Esophagus squamous epithelium (tissue), 5 donors: ENCODE results near the gene ANKFN1. TPM values are rescaled to one million over a fixed set of nuclear protein-coding genes. Genes with fewer than 3 reads are reported as not detected.

Experiments
- DNase-seq: peaks from one replicate; lab custom pipeline; 2025; lab: John Stamatoyannopoulos, UW
- H3K27ac ChIP-seq, 4 donors: fragments of 200-600 bp; sonication (generic); one replicate each; pipeline ENCODE4 v1.5.1; 2016 to 2019; ENCODE audit warnings: mild to moderate bottlenecking in 1 of 4
- H3K27me3 ChIP-seq, 4 donors: fragments of 200-600 bp; sonication (generic); 1 replicate in 3 of 4; 2 replicates in 1 of 4; pipeline versions ENCODE4 v1.5.1 to v1.6.0; 2017 to 2021; ENCODE audit warnings: antibody characterized with exemption in 1 of 4
- H3K36me3 ChIP-seq, 3 donors: fragments of 200-600 bp; sonication (generic); one replicate each; pipeline ENCODE4 v1.5.1; 2016 to 2019
- H3K4me1 ChIP-seq, 3 donors: fragments of 200-600 bp; sonication (generic); one replicate each; pipeline ENCODE4 v1.5.1; 2017 to 2019
- H3K4me3 ChIP-seq, 4 donors: fragments of 200-600 bp; sonication (generic); 1 replicate in 3 of 4; 2 replicates in 1 of 4; pipeline ENCODE4 v1.5.1; 2016 to 2019; ENCODE audit warnings: mild to moderate bottlenecking in 2 of 4, moderate library complexity in 1 of 4
- H3K9me3 ChIP-seq, 3 donors: fragments of 200-600 bp; sonication (generic); one replicate each; pipeline ENCODE4 v1.5.1; 2016 to 2019
- POLR2A ChIP-seq, 4 donors: fragments of 450-650 bp; IDR thresholded peaks; one replicate each; pipeline ENCODE4 v1.6.1; 2017; ENCODE audit warnings: antibody characterized with exemption in 4 of 4, mild to moderate bottlenecking in 4 of 4, moderate library complexity in 3 of 4
- WGBS, 2 donors: methylation state at CpG; one replicate each; pipeline ENCODE4 v1.1.5; 2018; 5-methylcytosine and 5-hydroxymethylcytosine counted together
- intact Hi-C: fragments of 100-400 bp; cut with DNase I; formaldehyde crosslinking; loops from one replicate; pipeline ENCODE4 v1.15.0; 2022
- total RNA-seq, 4 donors: library from RNA; depleted of rRNA; stranded (reverse); fragments of >200 nt; gene quantifications; one replicate each; pipeline ENCODE4 v1.1.0, GENCODE V29; 2016
- TF ChIP-seq, protein P1 (sequence below), 6 experiments: fragments of 450-650 bp in 4 of 6; fragments of 200-600 bp in 2 of 6; sonication (generic) in 2 of 6; IDR thresholded peaks; one replicate each; pipeline ENCODE4 v1.5.1; 2016 to 2019; ENCODE audit warnings: antibody characterized with exemption in 6 of 6, mild to moderate bottlenecking in 4 of 6, moderate library complexity in 4 of 6
- donor health status: DM: yes; HTN: yes; CAD: no.

Gene ANKFN1
- total RNA-seq, 4 donors from 2014 or later = under 0.01 to 0.31 TPM; not detected in 2

DNA sequence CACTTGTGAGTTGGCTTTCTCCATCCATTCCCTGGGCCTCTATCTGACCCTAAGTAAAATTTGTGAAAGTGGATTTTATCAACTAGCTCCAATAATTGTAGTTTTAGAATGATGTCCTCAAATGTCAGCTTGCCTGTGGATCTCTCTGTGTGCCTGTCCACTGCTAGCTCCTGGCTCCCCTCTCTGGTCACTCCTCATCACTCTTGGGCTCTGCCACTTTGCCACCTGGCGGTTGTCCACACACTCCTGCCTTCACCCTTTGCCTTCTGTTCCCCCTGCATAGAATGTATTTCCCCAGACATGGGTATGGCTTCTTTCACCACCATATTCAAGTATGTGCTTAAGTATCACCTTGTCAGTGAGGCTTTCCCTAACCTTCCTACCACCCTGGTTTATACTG is 19.8 kb downstream of the ANKFN1 start:
- 80 to 86% methylated on average over 1 of the region's 1 CpG for WGBS, 2 donors
- no peak overlapping the region for H3K27ac ChIP-seq

DNA sequence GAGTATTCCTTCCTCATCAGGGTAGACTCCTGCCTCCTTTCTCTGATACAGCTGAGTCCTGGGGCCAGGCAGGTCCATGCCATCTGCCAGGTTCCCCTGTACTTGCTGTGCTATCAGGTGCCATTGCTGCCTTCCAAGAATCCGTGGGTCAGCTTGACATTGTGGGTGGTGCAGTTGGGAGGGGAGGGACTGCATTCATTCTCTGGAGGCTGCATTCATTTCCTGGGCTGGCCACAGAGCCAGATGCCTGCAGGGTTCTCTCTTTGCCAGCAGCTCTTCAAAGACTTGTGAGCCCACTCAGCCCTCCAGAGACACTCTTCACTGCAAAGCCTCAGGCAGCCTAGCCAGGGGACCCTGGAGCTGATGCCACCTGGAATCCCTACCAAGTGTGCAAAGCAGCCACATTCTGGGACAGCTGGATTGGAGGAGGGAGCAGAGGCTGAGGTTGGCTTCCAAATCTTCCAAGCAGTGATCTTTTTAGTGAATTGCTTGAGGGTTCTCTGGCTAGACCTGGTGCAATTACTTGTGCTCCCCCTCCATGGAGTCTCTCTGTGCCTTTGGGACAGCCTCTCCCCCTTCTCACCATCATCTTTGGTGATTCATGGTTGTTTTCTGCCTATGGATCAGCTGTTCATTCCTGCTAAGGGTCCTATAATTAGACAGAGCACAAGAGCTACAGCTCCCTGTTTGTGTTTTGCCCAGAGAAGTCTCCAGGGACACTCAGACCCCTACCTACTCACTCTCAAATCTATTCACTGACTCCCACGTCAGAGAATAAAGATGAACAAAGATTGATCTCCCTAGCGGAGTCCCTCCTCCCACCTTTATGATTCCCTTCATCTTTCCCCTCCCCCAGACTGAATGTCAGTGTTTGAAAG is 20.9 kb downstream of the ANKFN1 start:
- TF ChIP-seq POLR2A (IDR thresholded peaks at IDR 0.05) = no peak
- TF ChIP-seq, protein P1, sequence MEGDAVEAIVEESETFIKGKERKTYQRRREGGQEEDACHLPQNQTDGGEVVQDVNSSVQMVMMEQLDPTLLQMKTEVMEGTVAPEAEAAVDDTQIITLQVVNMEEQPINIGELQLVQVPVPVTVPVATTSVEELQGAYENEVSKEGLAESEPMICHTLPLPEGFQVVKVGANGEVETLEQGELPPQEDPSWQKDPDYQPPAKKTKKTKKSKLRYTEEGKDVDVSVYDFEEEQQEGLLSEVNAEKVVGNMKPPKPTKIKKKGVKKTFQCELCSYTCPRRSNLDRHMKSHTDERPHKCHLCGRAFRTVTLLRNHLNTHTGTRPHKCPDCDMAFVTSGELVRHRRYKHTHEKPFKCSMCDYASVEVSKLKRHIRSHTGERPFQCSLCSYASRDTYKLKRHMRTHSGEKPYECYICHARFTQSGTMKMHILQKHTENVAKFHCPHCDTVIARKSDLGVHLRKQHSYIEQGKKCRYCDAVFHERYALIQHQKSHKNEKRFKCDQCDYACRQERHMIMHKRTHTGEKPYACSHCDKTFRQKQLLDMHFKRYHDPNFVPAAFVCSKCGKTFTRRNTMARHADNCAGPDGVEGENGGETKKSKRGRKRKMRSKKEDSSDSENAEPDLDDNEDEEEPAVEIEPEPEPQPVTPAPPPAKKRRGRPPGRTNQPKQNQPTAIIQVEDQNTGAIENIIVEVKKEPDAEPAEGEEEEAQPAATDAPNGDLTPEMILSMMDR (IDR thresholded peaks at IDR 0.05) = no peak
- H3K27me3 ChIP-seq = no peaks in the 10 kb centered on the region
- no peaks in the 10 kb centered on the region for H3K9me3 ChIP-seq
- H3K27ac ChIP-seq = no peak overlapping the region
- WGBS, 2 donors = 38 to 41% methylated on average over 2 to 3 of the region's 3 CpGs
- DNase-seq = no peak
- intact Hi-C loops = no loop called here
- H3K4me1 ChIP-seq = peaks cover 0 to 34% (median 5%) of the 10 kb centered on the region in 3 donors
- H3K36me3 ChIP-seq = no peaks in the 10 kb centered on the region
- no peak overlapping the region for H3K4me3 ChIP-seq

More for the DNA sequence above, 19.8 kb downstream of the ANKFN1 start:
- TF ChIP-seq, protein P1 (IDR thresholded peaks at IDR 0.05) = no peak
- no peak for TF ChIP-seq POLR2A (IDR thresholded peaks at IDR 0.05)
- H3K36me3 ChIP-seq = no peaks in the 10 kb centered on the region
- H3K4me1 ChIP-seq = peaks cover 0 to 34% (median 5%) of the 10 kb centered on the region in 3 donors
- H3K4me3 ChIP-seq = no peak overlapping the region
- no peak for DNase-seq
- intact Hi-C loops = no loop called here
- no peaks in the 10 kb centered on the region for H3K27me3 ChIP-seq
- no peaks in the 10 kb centered on the region for H3K9me3 ChIP-seq

DNA sequence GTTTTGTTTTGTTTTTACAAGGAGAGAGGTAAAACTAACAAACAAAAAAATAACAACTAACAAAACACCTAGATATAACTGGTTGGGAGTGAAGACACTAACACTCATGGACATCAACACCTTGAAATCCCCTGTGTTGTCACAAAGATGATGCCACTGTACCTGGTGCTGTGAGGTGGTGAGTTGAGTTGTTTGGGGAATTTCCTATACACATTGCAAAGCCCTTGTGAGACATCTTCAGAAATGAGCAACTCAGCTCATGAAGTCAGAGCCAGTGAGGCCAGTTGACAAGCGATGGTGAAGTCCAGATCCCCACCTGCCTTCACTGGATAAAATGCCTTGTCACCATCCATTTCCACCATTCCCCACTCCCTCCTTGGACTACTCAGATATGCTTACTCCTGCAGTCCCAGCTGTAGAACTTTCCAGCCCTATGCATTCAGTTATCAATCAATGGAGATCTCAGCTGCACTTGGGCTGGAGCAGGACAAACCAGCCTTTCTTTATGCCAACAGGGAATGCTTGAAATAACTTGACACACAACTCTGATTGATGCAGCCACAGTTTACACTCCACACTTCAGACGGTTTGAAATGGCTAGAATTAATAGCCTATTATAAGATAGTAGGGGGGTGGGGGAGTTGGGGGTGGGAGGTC is 22.2 kb downstream of the ANKFN1 start:
- peaks cover 0 to 30% (median 5%) of the 10 kb centered on the region in 3 donors for H3K4me1 ChIP-seq
- no peak for TF ChIP-seq POLR2A (IDR thresholded peaks at IDR 0.05)
- TF ChIP-seq, protein P1 (IDR thresholded peaks at IDR 0.05) = no peak
- H3K36me3 ChIP-seq = no peaks in the 10 kb centered on the region
- no peaks in the 10 kb centered on the region for H3K27me3 ChIP-seq
- no peaks in the 10 kb centered on the region for H3K9me3 ChIP-seq
- H3K4me3 ChIP-seq = no peak overlapping the region
- 58 to 66% methylated on average over 2 of the region's 2 CpGs for WGBS, 2 donors
- intact Hi-C loops = no loop called here
- H3K27ac ChIP-seq = no peak overlapping the region
- DNase-seq = no peak

DNA sequence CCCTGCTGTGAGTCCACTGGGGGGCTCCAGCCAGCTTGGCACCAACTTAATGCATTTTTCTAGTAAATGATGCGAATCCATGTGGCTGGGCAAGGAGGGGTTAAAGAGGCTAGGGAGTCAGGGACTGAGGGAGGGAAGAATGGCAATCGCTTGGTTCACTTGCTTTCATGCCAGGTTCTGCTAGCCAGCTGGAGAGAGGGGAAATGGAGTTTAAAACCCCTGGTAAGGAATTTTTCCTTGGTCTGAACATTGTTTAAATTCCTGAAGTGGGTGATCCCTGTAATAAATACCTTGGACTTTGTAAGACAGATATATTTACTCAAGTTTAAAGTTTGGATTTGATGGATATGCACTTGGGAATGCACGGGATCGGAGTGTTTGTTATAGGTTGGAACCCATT is 22.8 kb downstream of the ANKFN1 start:
- no peaks in the 10 kb centered on the region for H3K36me3 ChIP-seq
- no peak overlapping the region for H3K27ac ChIP-seq
- no peaks in the 10 kb centered on the region for H3K27me3 ChIP-seq
- intact Hi-C loops = no loop called here
- TF ChIP-seq, protein P1 (IDR thresholded peaks at IDR 0.05) = no peak
- no peak for TF ChIP-seq POLR2A (IDR thresholded peaks at IDR 0.05)
- WGBS, 2 donors = 49 to 59% methylated on average over 4 of the region's 4 CpGs
- no peaks in the 10 kb centered on the region for H3K9me3 ChIP-seq
- H3K4me1 ChIP-seq = peaks cover 0 to 30% (median 5%) of the 10 kb centered on the region in 3 donors
- H3K4me3 ChIP-seq = no peak overlapping the region
- DNase-seq = no peak

DNA sequence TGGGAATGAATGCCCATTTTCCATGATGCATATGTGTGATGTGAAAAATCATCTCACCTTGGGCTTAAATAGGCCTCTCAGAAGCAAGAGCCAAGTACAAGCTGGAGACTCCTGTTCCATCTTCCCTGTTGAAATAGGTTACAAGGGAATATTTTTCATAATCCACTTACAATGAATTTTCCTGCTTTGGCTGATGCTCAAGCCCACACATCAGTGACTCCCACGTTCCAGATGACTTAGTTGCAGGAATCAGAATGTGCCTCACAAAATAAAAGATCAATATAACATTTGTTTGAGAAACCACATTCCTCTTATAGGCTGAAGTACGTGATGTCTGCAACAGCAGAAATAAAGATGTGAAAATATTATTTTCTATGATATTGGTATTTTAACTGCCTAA is 24.1 kb downstream of the ANKFN1 start:
- no peak overlapping the region for H3K4me3 ChIP-seq
- no peak overlapping the region for H3K27ac ChIP-seq
- DNase-seq = no peak
- H3K36me3 ChIP-seq = no peaks in the 10 kb centered on the region
- TF ChIP-seq, protein P1 (IDR thresholded peaks at IDR 0.05) = no peak
- TF ChIP-seq POLR2A (IDR thresholded peaks at IDR 0.05) = no peak
- H3K9me3 ChIP-seq = no peaks in the 10 kb centered on the region
- H3K27me3 ChIP-seq = no peaks in the 10 kb centered on the region
- peaks cover 0 to 25% (median 5%) of the 10 kb centered on the region in 3 donors for H3K4me1 ChIP-seq
- intact Hi-C loops = no loop called here
- WGBS, 2 donors = 56 to 59% methylated on average over 2 of the region's 2 CpGs
